ENCODE data around the gene NDRG3.
"Not testable (repeated sequence)": the region's sequence is repeated elsewhere in the genome, so short reads cannot be mapped to it uniquely, and the experiment has no call there.

The NDRG3 gene

GRCh38 chr20:36695467-36695866 is 50.4 kb downstream of the NDRG3 start:
- not testable (repeated sequence) for FAIRE-seq; DNase-seq (ENCODE audit: low spot score)

GRCh38 chr20:36688630-36689029 is 57.3 kb downstream of the NDRG3 start:
- FAIRE-seq (no peak), DNase-seq (ENCODE audit: low spot score) (no peak)

- FAIRE-seq = no peak
These were observed 58.0 kb downstream of the NDRG3 start for GRCh38 chr20:36687850-36688249.

GRCh38 chr20:36686944-36687343 is 58.9 kb downstream of the NDRG3 start:
- FAIRE-seq (no peak), DNase-seq (ENCODE audit: low spot score) (no peak)

More at GRCh38 chr20:36687850-36688249, 58.0 kb downstream of the NDRG3 start:
- DNase-seq (ENCODE audit: low spot score) = no peak

- FAIRE-seq (no peak), DNase-seq (ENCODE audit: low spot score) (no peak)
These were observed 59.4 kb downstream of the NDRG3 start for GRCh38 chr20:36686504-36686903.

GRCh38 chr20:36684747-36685146 is 61.1 kb downstream of the NDRG3 start:
- no peak for DNase-seq (ENCODE audit: low spot score)
- no peak for FAIRE-seq

- DNase-seq (ENCODE audit: low spot score) (no peak), FAIRE-seq (no peak)
These were observed 63.6 kb downstream of the NDRG3 start for GRCh38 chr20:36682311-36682710.

- DNase-seq (ENCODE audit: low spot score) (no peak), FAIRE-seq (no peak)
These were observed 68.5 kb downstream of the NDRG3 start for GRCh38 chr20:36677422-36677771.

- FAIRE-seq = no peak
- no peak for DNase-seq (ENCODE audit: low spot score)
These were observed 69.0 kb downstream of the NDRG3 start for GRCh38 chr20:36676701-36677421.

- DNase-seq (ENCODE audit: low spot score); FAIRE-seq: not testable (repeated sequence)
These were observed 70.3 kb downstream of the NDRG3 start for GRCh38 chr20:36675545-36675944.

- no peak for DNase-seq (ENCODE audit: low spot score)
- FAIRE-seq = no peak
These were observed 72.9 kb downstream of the NDRG3 start for GRCh38 chr20:36672991-36673390.

GRCh38 chr20:36670665-36671357 is 75.1 kb downstream of the NDRG3 start:
- DNase-seq (ENCODE audit: low spot score) (no peak), FAIRE-seq (no peak)

- no peak for FAIRE-seq
- DNase-seq (ENCODE audit: low spot score) = no peak
These were observed 79.6 kb downstream of the NDRG3 start for GRCh38 chr20:36666181-36666740.

GRCh38 chr20:36663031-36663430 is 82.9 kb downstream of the NDRG3 start:
- DNase-seq (ENCODE audit: low spot score) (no peak), FAIRE-seq (no peak)

GRCh38 chr20:36658300-36658699 is 87.6 kb downstream of the NDRG3 start:
- FAIRE-seq = no peak
- no peak for DNase-seq (ENCODE audit: low spot score)

- FAIRE-seq = no peak
These were observed 89.2 kb downstream of the NDRG3 start for GRCh38 chr20:36656733-36657132.

GRCh38 chr20:36655004-36655403 is 90.9 kb downstream of the NDRG3 start:
- DNase-seq (ENCODE audit: low spot score) (no peak), FAIRE-seq (no peak)

More at GRCh38 chr20:36656733-36657132, 89.2 kb downstream of the NDRG3 start:
- no peak for DNase-seq (ENCODE audit: low spot score)

- DNase-seq (ENCODE audit: low spot score) = no peak
- no peak for FAIRE-seq
These were observed 91.4 kb downstream of the NDRG3 start for GRCh38 chr20:36654506-36654905.

- FAIRE-seq = no peak
- no peak for DNase-seq (ENCODE audit: low spot score)
These were observed 92.4 kb downstream of the NDRG3 start for GRCh38 chr20:36653456-36653855.

- FAIRE-seq (no peak), DNase-seq (ENCODE audit: low spot score) (no peak)
These were observed 98.4 kb downstream of the NDRG3 start for GRCh38 chr20:36647196-36648121.

GRCh38 chr20:36646678-36647077 is 99.2 kb downstream of the NDRG3 start:
- DNase-seq (ENCODE audit: low spot score) = no peak
- FAIRE-seq = no peak

- FAIRE-seq (no peak), DNase-seq (ENCODE audit: low spot score) (no peak)
These were observed 99.9 kb downstream of the NDRG3 start, which contains the start of gene SLA2 for GRCh38 chr20:36645998-36646397. Gene SLA2, minus strand, starts transcription at chr20:36646196. Its CDS starts 4,861 bp downstream, at chr20:36641335.
